Measurements from ENCODE around the gene LRRC57.
A peak's percentile ranks its signal among the peaks of the same experiment; 100 is the strongest.

The LRRC57 gene

GRCh38 chr15:42507514-42507913 is 41.1 kb downstream of the LRRC57 start:
- Histone ChIP-seq H3K36me3 (ENCODE audit: low read length) (no peaks in the 10 kb centered on the region; the same call in 1 of the 2 replicates), H3K27ac (ENCODE audit: low read depth, low read length) (no peak overlapping the region), H2AFZ (ENCODE audit: low read depth, low read length, severe bottlenecking) (no peak overlapping the region), H3K9me3 (ENCODE audit: insufficient read depth, low read length) (no peaks in the 10 kb centered on the region), H3K27me3 (ENCODE audit: low read length) (no peaks in the 10 kb centered on the region), H3F3A (ENCODE audit: insufficient read depth) (peaks cover 14% of the 10 kb centered on the region), H4K20me1 (ENCODE audit: low read depth, low read length) (0 out of 2 replicates have a peak, but pooled peaks cover 4% of the 10 kb centered on the region), H3K4me2 (ENCODE audit: low read depth, low read length, poor library complexity, severe bottlenecking) (no peak overlapping the region), H3K79me2 (ENCODE audit: insufficient read depth, low read length) (peaks cover 38% of the 10 kb centered on the region), H3K4me3 (ENCODE audit: insufficient read depth, low read length, poor library complexity, severe bottlenecking) (no peak overlapping the region), H3K9me2 (replicated peaks; ENCODE audit: insufficient read depth, low read length) (no peaks in the 10 kb centered on the region), H3K9ac (ENCODE audit: low read length) (no peak overlapping the region)
- TF ChIP-seq CTCF (IDR thresholded peaks at IDR 0.05; ENCODE audit: insufficient read depth, low read length, poor library complexity, severe bottlenecking) (no peak), EZH2phosphoT487 (conservative IDR thresholded peaks at IDR 0.05; ENCODE audit: low read length) (no peak)

GRCh38 chr15:42504631-42505030 is 44.0 kb downstream of the LRRC57 start:
- Histone ChIP-seq H3K4me3 (ENCODE audit: insufficient read depth, low read length, poor library complexity, severe bottlenecking) (no peak overlapping the region), H3K4me2 (ENCODE audit: low read depth, low read length, poor library complexity, severe bottlenecking) (peak overlapping the region; percentile 51), H3K79me2 (ENCODE audit: insufficient read depth, low read length) (peaks cover 65% of the 10 kb centered on the region)

GRCh38 chr15:42503825-42504224 is 44.8 kb downstream of the LRRC57 start:
- peaks cover 67% of the 10 kb centered on the region for H3K79me2 ChIP-seq (ENCODE audit: insufficient read depth, low read length)

More at GRCh38 chr15:42504631-42505030, 44.0 kb downstream of the LRRC57 start:
- Histone ChIP-seq H4K20me1 (ENCODE audit: low read depth, low read length) (no peaks in the 10 kb centered on the region), H3K9me3 (ENCODE audit: insufficient read depth, low read length) (no peaks in the 10 kb centered on the region), H3F3A (ENCODE audit: insufficient read depth) (peaks cover 11% of the 10 kb centered on the region), H3K9me2 (replicated peaks; ENCODE audit: insufficient read depth, low read length) (no peaks in the 10 kb centered on the region), H3K27me3 (ENCODE audit: low read length) (no peaks in the 10 kb centered on the region), H2AFZ (ENCODE audit: low read depth, low read length, severe bottlenecking) (no peak overlapping the region), H3K9ac (ENCODE audit: low read length) (no peak overlapping the region), H3K36me3 (ENCODE audit: low read length) (no peaks in the 10 kb centered on the region), H3K27ac (ENCODE audit: low read depth, low read length) (peak overlapping the region; percentile 71)
- no peak for TF ChIP-seq EZH2phosphoT487 (conservative IDR thresholded peaks at IDR 0.05; ENCODE audit: low read length)
- TF ChIP-seq CTCF (IDR thresholded peaks at IDR 0.05; ENCODE audit: insufficient read depth, low read length, poor library complexity, severe bottlenecking), result no peak

More at GRCh38 chr15:42503825-42504224, 44.8 kb downstream of the LRRC57 start:
- Histone ChIP-seq H2AFZ (ENCODE audit: low read depth, low read length, severe bottlenecking) (no peak overlapping the region), H3K27ac (ENCODE audit: low read depth, low read length) (peak overlapping the region; percentile 71; the same call in 1 of the 2 replicates), H3K4me3 (ENCODE audit: insufficient read depth, low read length, poor library complexity, severe bottlenecking) (no peak overlapping the region), H3K36me3 (ENCODE audit: low read length) (no peaks in the 10 kb centered on the region), H3K9ac (ENCODE audit: low read length) (no peak overlapping the region), H4K20me1 (ENCODE audit: low read depth, low read length) (no peaks in the 10 kb centered on the region), H3K9me2 (replicated peaks; ENCODE audit: insufficient read depth, low read length) (no peaks in the 10 kb centered on the region), H3K27me3 (ENCODE audit: low read length) (no peaks in the 10 kb centered on the region), H3F3A (ENCODE audit: insufficient read depth) (peaks cover 11% of the 10 kb centered on the region), H3K4me2 (ENCODE audit: low read depth, low read length, poor library complexity, severe bottlenecking) (peak overlapping the region; percentile 51), H3K9me3 (ENCODE audit: insufficient read depth, low read length) (no peaks in the 10 kb centered on the region)
- TF ChIP-seq EZH2phosphoT487 (conservative IDR thresholded peaks at IDR 0.05; ENCODE audit: low read length), result no peak
- no peak for TF ChIP-seq CTCF (IDR thresholded peaks at IDR 0.05; ENCODE audit: insufficient read depth, low read length, poor library complexity, severe bottlenecking)

All from SU-DHL-6 (cell line).